ENCODE results near the gene UBXN10. TPM values are rescaled to one million over a fixed set of nuclear protein-coding genes. Genes with fewer than 3 reads are reported as not detected.

Gene UBXN10
- total RNA-seq, 1 experiment from 2014 or later = not detected

DNA sequence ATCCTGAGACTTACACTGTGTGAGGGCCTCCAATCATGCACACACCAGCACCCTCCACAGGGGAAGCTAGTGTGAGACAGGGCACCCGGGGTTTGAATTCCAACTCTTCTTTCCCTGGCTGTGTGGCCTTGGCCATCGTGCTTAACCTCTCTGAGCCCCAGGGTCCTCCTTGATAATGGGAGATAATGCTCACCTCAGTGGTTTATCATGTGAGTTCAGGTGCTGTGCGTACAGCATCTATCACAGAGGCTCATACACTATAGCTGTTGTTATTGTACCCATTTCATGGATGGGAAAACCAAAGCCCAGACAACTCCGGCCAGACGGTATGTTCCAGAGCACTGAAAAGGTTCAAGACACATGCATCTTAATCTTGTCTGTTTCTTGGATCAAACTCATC lies 16.0 kb upstream of the UBXN10 start:
- Histone ChIP-seq H3K4me3 (no peak overlapping the region), H3K27me3 (no peaks in the 10 kb centered on the region), H3K36me3 (no peaks in the 10 kb centered on the region), H3K9me3 (no peaks in the 10 kb centered on the region)
- no peak for DNase-seq

DNA sequence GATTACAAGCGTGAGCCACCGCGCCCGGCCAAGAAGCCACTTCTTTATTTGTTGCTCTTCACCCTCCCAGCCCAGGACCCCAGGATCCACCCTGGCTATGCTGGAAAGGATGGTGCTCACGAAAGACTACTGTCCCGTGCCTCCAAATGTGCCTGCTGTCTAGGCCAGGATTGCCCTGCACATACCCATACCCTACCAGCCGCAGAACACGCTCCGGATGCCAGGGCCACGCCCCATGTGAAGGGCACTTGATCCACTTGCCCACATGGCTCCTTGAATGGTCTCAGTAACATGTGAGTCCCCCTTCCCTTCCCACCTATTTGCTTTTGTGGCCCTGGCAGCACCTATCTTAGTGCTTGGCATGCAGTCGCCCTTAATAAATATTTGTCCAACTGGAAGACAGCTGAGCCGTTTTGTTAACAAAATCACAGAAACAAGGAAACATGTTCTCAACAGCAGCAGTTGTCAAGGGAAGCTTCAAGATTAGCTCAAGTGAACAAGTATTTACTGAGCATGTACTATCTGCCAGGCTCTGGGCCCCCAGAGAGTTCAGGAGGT lies 13.8 kb upstream of the UBXN10 start:
- Histone ChIP-seq H3K36me3 (no peaks in the 10 kb centered on the region), H3K4me3 (no peak overlapping the region), H3K9me3 (no peaks in the 10 kb centered on the region), H3K27me3 (no peaks in the 10 kb centered on the region)
- DNase-seq = no peak

DNA sequence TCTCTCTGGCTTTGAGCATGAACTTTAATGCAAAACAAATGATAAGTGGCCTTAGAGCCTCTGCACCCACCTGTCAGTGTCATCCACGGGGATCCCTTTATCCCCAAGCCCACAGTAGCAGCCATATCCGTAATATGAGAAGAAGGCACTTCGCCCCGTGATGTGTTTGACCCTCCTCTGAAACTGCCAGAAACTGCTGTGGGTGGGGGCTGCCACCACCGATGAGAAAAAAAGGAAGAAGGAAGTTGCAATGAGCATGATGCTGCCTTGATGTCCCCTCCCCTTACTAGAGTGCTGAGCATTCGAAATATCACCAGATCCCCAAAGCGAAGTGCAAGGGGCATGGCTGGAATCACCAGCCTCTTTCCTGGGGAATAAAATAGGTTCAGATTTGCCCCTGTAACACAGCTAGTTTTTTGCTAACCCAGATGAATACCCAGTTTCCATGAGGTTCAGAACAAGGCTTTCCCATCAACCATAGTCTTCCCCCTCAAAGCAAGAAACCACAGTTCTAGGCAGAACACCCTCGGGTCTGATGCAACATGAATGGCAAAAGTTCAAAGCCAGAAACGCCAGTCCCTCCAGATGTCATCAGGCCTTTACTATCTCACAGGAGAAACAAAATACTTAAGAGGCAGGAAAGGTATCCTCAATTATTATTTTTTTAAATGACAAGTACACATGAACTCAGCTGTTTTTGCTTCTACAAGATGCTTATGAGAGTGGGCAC lies 10.8 kb upstream of the UBXN10 start:
- H3K27me3 ChIP-seq = 0 out of 2 replicates have a peak, but pooled peaks cover 2% of the 10 kb centered on the region
- no peak for DNase-seq
- H3K4me3 ChIP-seq = no peak overlapping the region
- no peaks in the 10 kb centered on the region for H3K9me3 ChIP-seq
- no peaks in the 10 kb centered on the region for H3K36me3 ChIP-seq

DNA sequence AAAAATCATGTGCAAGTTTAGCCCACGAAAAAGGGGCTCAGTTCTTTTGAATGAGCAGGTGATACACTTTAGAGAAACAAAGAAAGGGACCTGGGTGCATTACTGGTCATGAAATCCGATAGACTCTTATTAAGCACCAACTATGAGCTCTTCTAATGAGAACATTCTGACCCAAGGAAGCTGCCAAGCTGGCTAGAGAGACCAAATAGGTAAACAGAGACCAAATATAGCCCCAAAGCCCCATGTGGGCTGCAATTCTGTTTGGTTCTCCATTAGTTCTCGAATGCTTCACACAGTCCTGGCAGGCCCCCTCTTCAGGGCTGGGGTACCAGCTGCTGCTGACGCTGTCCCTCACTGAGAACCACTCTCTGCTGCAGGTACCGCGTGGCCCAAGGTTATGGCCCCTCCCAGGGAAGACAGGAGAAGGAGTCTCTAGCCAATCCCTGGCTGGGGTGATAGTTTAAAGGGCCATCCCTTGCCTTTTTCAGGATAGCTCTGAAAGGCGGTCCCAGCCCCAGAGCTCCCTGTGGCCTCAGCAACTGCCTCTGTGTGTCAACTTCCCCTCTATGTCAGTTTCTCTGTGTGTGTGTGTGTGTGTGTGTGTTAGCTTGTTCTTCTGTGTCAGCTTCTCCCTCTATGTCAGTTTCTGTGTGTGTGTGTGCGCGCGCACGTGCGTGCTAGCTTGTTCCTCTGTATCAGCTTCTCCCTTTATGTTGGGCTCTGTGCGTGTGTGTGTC lies 7.1 kb upstream of the UBXN10 start:
- H3K27me3 ChIP-seq = 0 out of 2 replicates have a peak, but pooled peaks cover 2% of the 10 kb centered on the region
- DNase-seq = no peak
- H3K9me3 ChIP-seq = no peaks in the 10 kb centered on the region
- no peak overlapping the region for H3K4me3 ChIP-seq
- H3K36me3 ChIP-seq = no peaks in the 10 kb centered on the region

DNA sequence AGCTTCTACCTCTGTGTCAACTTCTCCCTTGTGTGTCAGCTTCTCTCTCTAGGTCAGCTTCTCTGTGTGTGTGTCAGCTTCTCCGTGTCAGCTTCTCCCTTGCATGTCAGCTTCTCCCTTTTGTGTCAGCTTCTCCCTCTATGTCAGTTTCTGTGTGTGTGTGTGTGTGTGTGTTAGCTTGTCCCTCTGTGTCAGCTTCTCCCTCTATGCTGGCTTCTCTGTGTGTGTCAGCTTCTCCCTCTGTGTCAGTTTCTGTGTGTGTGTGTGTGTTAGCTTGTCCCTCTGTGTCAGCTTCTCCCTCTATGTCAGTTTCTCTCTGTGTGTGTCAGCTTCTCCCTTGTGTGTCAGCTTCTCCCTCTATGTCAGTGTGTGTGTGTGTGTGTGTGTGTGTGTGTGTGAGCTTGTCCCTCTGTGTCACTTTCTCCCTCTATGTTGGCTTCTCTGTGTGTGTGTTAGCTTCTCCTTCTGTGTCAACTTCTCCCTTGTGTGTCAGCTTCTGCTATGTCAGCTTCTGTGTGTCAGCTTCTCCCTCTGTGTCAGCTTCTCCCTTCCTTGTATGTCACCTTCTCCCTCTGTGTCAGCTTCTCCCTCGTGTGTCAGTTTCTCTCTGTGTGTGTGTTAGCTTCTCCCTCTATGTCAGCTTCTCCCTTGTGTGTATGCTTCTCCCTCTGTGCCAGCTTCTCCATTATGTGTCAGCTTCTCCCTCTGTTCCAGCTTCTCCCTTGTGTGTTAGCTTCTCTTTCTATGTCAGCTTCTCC lies 6.3 kb upstream of the UBXN10 start:
- H3K4me3 ChIP-seq = no peak overlapping the region
- no peak for DNase-seq
- 0 out of 2 replicates have a peak, but pooled peaks cover 2% of the 10 kb centered on the region for H3K27me3 ChIP-seq
- H3K9me3 ChIP-seq = no peaks in the 10 kb centered on the region
- no peaks in the 10 kb centered on the region for H3K36me3 ChIP-seq

DNA sequence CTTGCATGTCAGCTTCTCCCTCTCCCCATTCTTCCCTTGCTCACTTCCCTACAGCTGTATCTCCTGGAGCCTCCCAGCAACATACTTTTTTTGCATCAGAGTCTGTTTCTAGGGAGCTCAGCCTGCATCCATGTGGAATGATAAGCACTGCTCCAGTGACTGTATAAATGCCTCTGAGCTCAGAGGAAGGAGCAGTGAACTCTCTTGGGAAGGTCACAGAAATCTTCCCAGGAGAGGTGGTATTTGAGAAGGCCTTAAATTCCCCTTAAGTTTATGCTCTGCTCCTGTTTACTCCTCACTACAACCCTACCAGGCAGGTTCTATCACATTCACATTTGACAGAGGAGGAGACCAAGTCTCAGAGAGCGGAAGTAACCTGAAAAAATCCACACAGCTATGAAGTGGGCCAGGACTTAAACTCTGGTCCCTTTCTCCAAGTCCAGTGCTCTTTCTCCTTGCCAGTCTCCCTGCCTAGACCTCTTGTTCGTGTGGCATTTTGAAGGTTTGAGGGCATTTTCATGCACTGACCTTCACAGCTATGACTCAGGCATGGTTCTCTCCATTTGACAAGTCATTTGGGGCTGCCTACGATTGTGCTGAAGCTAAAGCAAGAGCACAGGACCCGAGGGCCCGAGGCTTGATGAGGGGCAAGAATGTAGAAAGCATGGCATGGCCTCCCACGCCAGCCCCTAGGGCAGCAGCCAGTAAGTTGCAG lies 5.6 kb upstream of the UBXN10 start:
- Histone ChIP-seq H3K4me3 (no peak overlapping the region), H3K36me3 (no peaks in the 10 kb centered on the region), H3K27me3 (0 out of 2 replicates have a peak, but pooled peaks cover 2% of the 10 kb centered on the region), H3K9me3 (no peaks in the 10 kb centered on the region)
- no peak for DNase-seq

DNA sequence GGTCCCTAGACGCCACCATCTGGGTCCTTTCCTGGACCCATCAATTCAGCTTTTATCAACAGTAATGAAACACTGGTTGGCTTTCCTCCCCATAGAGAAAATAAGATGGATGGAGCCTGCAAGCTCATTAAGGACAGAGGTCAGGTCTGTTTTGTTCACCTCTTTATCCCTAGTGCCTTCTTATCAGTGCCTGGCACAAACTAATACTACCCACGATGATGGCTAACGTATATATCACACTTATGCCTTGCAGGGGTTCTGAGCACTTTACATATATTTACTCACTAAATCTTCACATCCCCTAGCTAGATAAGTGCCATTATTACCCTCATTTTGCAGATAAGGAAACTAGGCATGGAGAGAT lies 5.1 kb upstream of the UBXN10 start:
- H3K36me3 ChIP-seq = no peaks in the 10 kb centered on the region
- no peak overlapping the region for H3K4me3 ChIP-seq
- 0 out of 2 replicates have a peak, but pooled peaks cover 2% of the 10 kb centered on the region for H3K27me3 ChIP-seq
- DNase-seq = no peak
- H3K9me3 ChIP-seq = no peaks in the 10 kb centered on the region

DNA sequence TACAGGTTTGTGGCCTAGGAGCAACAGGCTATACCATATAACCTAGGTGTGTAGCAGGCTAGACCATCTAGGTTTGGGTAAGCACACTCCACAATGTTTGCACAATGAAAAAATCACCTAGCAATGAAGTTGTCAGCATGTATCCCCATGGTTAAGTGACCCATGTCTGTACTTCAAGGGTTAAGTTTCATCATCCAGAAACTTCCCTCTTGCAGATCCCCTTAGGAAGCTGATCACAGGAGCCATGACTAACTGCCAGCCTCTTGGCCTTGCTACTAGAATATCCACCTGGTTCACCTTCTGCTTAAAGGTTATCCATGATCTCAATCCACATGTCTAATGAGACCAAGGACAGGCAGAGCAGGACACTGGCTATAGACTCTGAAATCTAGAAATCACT lies 3.5 kb upstream of the UBXN10 start:
- Histone ChIP-seq H3K9me3 (no peaks in the 10 kb centered on the region), H3K27me3 (0 out of 2 replicates have a peak, but pooled peaks cover 2% of the 10 kb centered on the region), H3K4me3 (no peak overlapping the region), H3K36me3 (no peaks in the 10 kb centered on the region)
- DNase-seq = no peak

DNA sequence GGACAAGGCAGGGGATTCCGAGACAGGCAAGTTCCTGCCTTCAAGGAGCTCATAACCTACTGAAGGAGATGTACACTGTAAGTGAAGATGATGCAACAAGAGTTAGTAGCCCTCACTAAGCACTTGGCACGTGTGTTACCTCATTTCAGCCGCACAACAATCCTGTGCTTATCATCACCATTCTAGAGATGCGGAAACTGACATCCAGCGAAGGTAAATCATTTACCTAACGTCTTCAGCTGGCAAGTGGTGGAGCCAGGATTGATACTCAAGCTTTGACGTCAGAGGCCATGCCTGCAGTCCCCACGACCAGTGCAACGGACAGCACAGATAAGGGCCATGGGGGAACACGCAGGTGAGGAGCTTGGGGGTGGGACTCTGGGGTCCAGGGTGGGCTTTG lies 2.9 kb upstream of the UBXN10 start:
- Histone ChIP-seq H3K9me3 (no peaks in the 10 kb centered on the region), H3K36me3 (no peaks in the 10 kb centered on the region), H3K4me3 (no peak overlapping the region), H3K27me3 (no peaks in the 10 kb centered on the region)
- DNase-seq = no peak

DNA sequence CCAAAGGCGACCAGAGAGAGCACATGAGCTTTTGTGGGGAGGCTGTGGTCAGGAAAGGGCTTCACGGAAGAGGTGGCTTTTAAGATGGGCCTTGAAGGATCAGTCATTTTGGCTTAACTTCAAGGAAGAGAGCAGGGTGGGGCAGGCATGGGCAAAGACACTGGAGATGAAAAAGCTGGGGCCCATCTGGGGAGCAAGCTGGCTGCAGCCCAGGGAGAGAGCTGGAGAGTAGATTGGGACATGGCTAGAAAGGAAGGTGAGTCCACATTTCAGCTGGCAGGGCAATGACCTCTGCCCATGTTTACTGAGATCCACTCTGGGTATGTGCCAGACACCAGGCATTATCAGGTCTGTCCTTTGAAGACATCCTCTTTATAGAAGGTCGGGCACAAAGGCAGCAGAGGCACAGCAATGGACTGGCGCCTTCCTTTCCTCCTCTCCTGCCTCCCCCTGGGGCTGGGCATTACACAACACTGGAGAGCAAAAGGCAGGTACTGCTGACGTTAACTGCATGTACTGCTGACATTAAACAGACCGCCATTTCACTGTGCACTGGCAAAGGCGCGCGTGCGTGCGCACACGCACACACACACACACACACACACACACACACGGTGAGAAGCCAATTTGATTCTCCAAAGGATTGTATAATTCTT lies 2.2 kb upstream of the UBXN10 start:
- no peak for DNase-seq
- Histone ChIP-seq H3K27me3 (no peaks in the 10 kb centered on the region), H3K9me3 (no peaks in the 10 kb centered on the region), H3K36me3 (no peaks in the 10 kb centered on the region), H3K4me3 (no peak overlapping the region)

DNA sequence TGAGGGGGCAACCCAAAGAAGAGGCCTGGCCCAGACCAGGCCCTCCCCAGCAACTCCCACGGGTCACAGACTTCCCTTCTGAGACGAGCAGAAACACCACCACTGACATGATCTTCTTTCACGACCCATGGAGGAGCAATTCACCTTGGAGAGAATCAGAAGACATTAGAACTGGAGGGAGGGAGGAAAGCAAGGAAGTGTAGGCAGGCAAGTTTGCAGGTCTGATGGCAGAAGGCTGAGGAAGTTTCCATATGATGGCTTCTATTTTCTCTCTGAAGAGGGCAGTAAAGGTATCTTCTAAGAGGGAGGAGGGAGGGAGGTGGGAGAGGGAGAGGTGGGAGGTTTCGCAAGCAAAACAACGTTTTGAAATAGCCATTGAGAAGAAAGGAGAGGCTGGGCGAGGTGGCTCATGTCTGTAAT lies 1.4 kb upstream of the UBXN10 start:
- Histone ChIP-seq H3K36me3 (no peaks in the 10 kb centered on the region), H3K9me3 (no peaks in the 10 kb centered on the region), H3K27me3 (no peaks in the 10 kb centered on the region), H3K4me3 (no peak overlapping the region)
- DNase-seq = no peak

DNA sequence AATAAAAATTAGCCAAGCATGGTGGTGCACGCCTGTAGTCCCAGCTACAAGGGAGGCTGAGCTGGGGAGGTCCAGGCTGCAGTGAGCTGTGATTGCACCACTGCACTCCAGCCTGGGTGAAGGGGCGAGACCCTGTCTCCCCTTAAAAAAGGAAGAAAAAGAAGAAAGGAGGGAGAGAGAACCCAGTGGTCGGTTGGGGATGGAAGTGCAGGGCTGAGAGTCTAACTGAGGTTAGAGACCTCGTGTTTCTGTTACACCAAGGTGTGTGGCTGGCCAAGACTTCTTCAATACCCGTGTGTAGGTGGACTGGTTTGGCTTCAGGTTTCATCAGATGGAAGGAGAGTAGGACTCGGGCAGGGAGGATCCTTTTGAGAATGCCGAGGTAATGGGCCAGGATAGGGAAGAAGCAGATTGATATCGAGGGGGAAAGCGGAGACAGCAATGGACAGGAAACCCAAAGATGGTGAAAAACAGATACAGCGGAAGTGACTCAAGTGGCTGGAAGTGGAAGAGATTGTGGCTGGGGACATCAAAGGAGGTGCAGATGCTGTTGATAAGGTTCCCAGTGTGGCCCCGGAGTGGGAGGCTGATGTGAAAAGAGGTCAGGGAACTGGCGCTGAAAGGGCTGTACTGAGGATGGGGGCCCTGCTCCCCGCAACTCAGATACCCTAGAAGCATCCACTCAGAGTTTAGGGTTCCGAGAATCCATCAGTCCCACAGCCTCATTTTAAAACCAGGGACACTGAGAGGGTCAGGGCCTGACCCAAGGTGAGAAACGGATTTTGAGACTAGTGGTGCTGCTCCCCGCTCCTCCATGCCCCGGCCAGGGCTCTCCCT lies 681 bp upstream of the UBXN10 start:
- Histone ChIP-seq H3K36me3 (no peaks in the 10 kb centered on the region), H3K9me3 (no peaks in the 10 kb centered on the region), H3K4me3 (no peak overlapping the region), H3K27me3 (no peaks in the 10 kb centered on the region)
- no peak for DNase-seq

DNA sequence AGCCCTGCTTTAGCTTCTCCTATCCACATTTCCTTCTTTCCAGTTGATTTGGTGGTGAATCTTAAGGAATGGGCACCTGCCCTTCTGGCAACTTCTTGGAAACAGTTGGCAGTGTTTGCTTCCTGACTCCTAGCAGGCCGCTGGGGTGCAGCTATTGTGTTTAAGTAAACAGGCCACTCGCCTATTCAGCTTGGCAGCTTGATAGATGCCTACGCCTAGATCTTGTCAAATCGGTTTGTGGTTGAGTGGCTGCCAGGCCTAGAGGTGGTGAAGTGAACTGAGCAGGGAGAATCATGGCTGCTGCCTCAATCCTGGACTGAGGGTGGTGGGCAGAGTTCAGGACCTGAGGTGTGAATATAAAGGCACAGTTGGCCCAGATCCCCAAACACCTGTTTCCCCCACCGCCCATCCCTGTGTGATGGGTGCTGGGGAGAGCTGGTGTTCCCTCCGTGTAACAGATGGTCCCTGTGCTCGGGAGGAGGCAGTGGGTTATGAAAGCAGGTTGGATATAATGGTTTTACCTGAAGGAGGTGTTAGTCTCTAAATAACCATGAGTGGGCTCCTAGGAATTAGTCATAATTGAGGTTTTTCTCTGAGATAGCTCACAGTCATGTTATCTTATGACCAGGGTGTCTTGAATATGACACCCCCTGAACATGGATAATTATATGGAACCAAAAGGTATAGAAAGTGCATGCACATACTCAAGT lies 1.4 kb downstream of the UBXN10 start:
- Histone ChIP-seq H3K9me3 (no peaks in the 10 kb centered on the region), H3K27me3 (0 out of 2 replicates have a peak, but pooled peaks cover under 1% of the 10 kb centered on the region), H3K36me3 (no peaks in the 10 kb centered on the region), H3K4me3 (no peak overlapping the region)
- DNase-seq = peak; percentile 57

DNA sequence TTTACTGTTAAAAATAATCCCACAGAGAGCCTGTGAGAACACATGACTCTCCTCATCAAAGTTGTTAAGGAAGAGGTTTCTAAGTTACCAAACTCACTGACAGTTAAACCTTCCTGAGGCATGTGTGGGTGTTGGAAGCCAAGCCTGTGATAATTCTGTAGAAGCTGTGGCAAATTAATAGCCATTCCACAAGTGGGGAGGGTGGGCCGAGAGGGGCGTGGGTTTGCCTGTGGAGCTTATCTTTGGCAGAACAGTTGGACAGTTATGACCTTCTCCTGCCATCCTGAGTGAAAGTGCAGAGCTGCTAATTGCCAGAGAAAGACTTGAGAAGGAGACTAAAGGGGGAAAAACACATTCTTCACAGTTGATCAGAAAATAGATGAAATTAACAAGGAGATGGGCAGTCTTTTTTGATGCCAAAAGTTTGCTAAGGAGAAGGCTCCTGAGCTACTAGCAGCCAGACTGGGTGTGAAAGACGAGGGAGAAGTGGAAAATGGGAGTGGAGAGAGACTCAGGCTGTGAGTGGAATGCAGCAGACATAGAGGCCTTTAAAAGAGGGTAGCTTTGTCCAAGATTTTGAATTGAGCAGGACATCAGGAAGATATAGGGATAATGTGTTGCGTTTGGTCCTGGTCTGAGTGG lies 2.0 kb downstream of the UBXN10 start:
- H3K27me3 ChIP-seq = 0 out of 2 replicates have a peak, but pooled peaks cover 3% of the 10 kb centered on the region
- no peaks in the 10 kb centered on the region for H3K9me3 ChIP-seq
- H3K36me3 ChIP-seq = no peaks in the 10 kb centered on the region
- no peak for DNase-seq
- H3K4me3 ChIP-seq = no peak overlapping the region

Data from MG63 (cell line).